Endometrium (tissue), 2 donors: Measurements from ENCODE around the gene SEM1.
"Not testable (repeated sequence)": the region's sequence is repeated elsewhere in the genome, so short reads cannot be mapped to it uniquely, and the experiment has no call there.

Experiments
- FAIRE-seq: peaks from 2 replicates; lab custom pipeline; 2012; peaks lifted over from hg19 to GRCh38; lab: Jason Lieb, UNC
- donor health status: control.
- donor health status: control.

The SEM1 gene

GRCh38 chr7:96701258-96701657 is 8.4 kb downstream of the SEM1 start:
- no peak for FAIRE-seq

DNA sequence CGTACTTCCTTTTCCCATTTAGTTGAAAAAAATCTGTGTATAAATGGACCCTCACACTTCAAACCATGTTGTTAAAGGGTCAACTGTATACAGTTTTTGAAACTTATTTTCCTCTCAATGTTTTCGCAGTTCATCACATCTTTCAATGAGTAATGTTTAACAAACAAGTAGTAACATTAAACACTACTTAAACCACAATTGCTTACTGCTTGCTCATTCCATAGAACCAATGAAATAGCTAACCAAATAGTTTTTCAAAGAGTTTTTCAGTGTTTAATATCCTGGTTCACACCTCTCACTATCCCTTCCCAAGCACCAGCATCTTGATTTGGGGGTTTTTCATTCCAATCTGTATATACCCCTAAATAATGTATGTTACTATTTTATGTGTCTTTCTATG is 9.1 kb downstream of the SEM1 start:
- no peak for FAIRE-seq

- FAIRE-seq, result no peak
Observed at GRCh38 chr7:96699219-96699871, 10.3 kb downstream of the SEM1 start.

DNA sequence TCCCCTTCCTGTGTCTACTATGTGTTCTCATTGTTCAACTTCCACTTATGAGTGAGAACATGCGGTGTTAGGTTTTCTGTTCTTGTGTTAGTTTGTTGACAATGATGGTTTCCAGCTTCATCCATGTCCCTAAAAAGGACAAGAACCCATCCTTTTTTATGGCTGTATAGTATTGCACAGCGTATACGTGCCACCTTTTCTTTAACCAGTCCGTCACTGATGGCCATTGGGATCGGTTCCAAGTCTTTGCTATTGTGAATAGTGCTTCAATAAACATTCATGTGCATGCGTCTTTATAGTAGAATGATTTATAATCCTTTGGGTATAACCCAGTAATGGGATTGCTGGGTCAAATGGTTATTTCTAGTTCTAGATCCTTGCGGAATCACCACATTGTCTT is 11.2 kb downstream of the SEM1 start:
- FAIRE-seq, result not testable (repeated sequence)

GRCh38 chr7:96697822-96698221 is 11.8 kb downstream of the SEM1 start:
- FAIRE-seq, result no peak

GRCh38 chr7:96695581-96695980 is 14.1 kb downstream of the SEM1 start:
- FAIRE-seq, result no peak

DNA sequence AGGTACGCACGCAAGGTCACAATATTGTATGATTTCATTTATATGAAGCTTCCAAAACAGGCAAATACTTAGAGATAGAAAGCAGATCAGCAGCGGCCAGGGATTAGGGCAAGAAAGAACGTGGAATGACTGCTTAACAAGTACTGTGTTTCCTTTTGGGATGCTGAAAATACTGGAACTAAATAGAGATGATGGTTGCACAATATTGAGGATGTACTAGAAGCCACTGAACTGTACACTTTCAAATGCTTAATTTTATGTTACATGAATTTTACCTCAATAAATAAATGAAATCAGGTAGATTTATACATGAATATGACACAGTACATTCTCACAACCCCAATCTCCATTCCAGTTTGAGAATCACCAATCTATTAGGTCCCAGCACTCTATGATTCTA is 15.6 kb downstream of the SEM1 start:
- FAIRE-seq, result no peak

DNA sequence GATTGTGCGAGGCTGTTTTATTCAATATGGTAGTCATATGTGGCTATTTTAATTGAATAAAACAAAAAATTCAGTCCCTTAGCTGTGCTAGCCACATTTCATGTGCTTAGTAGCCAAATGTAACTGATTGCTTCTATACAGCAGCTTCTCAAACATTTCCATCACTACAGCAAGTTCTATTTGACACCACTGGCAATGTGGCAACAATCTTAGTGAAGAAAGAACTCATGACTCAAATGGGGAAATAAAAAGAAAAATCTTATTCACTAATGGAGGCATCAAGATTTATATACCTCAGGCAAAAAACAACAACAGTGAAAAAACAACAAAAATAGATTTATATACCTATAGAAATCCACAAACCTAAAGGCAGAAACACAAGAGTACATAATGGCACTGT is 17.9 kb downstream of the SEM1 start:
- no peak for FAIRE-seq

DNA sequence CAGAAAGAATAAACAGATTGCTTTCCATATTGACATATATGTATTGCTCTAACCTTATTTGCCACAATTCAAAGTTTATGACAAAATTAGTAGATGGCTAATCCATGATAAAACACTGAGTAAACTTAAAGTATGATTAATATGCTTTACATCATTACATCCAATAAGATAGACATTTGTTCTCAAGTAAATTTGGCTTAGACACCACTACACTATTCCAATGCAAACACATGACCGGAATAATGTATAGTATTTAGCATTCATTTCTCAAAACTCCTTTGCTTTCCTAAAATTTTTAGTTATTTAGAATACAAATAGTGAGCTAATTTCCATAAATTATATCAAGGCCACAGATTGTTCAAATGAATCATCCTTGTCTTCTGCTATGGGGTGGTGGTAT is 20.2 kb downstream of the SEM1 start:
- FAIRE-seq, result no peak

- FAIRE-seq, result no peak
Observed at GRCh38 chr7:96686305-96686704, 23.3 kb downstream of the SEM1 start.

DNA sequence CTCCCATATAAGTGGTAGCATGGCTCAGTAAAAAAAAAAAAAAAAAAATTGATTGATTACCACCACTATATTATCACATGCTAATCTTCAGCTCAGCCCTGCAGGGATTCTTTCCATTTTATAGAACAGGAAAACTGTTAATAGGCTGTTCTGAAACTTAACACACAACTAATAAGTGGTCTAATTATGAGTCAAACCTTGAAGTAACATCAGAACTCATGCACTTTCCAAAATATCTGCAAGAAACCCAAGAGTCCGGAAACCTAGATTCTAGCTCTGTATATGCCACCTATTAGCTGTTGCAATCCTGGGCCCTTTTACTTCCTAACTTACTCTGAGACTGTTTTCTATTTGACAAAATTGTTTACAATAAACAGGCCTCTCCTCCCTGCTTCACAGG is 23.9 kb downstream of the SEM1 start:
- no peak for FAIRE-seq

GRCh38 chr7:96685353-96685752 is 24.3 kb downstream of the SEM1 start:
- no peak for FAIRE-seq

- no peak for FAIRE-seq
Observed at GRCh38 chr7:96679886-96680285, 29.8 kb downstream of the SEM1 start.

DNA sequence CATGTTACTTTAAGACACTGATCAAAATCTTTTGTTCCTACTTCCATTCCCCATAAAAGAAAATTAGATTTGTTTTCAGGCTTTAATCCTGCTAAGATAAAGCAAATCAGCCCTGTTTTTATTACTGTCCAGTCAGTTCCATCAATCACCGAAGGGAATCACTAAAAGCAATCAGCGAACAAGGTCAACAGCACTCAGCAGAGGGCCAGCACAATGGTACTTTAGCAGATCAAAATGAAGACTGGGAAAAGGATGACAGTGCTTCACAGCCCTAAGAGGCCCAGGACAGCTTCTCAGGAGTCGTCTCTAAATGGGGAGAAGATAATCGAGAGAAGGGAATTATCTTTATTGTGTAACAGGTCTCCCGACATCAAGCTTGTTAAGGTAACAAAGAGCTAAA is 32.7 kb downstream of the SEM1 start:
- no peak for FAIRE-seq

- no peak for FAIRE-seq
Observed at GRCh38 chr7:96675548-96675947, 34.1 kb downstream of the SEM1 start.

GRCh38 chr7:96674565-96674964 is 35.1 kb downstream of the SEM1 start:
- FAIRE-seq, result no peak

GRCh38 chr7:96671854-96672253 is 37.8 kb downstream of the SEM1 start:
- FAIRE-seq, result no peak

DNA sequence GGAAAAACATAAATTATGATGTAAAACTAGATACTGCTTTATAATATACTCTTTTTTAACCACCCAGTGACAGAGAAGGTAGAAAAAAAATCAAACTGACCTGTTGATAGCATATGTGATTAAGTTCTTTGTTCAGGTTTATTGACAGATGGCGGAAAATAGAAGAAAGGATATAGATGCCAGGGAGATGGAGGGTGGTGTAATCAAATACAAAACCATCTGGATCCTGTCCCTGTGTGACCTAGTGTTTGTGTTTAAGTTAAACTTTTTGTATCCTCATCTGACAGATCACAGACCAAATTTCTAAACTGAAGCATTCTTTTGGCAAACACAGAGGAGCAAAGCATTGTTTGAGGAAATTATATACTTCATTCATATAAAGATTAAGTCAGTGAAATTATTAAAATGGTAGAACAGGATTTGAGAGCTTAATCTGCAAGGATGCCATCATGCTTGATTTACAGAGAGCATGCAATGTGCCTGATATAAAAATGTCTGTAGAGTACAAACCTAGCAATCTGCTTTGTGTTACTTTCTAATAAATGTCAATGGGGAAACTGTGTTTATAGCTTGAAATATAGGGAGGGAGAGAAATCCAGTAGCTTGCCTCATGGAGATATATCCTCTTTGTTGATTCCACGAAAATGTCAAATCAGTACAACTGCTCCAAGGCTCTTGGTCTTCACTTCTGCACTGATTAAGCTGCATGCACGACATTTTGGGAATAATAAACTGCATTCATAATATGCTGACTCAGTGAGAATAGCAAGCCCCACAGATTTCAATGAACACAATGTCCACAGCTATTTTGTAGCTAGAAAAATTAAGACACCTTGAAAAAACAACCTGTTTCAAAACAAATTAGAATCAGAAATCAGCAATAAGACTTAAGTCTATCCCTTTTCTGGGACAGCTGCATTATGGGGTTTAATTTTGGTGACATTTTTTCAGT is 39.0 kb downstream of the SEM1 start:
- no peak for FAIRE-seq

GRCh38 chr7:96669812-96670211 is 39.8 kb downstream of the SEM1 start:
- FAIRE-seq, result no peak

DNA sequence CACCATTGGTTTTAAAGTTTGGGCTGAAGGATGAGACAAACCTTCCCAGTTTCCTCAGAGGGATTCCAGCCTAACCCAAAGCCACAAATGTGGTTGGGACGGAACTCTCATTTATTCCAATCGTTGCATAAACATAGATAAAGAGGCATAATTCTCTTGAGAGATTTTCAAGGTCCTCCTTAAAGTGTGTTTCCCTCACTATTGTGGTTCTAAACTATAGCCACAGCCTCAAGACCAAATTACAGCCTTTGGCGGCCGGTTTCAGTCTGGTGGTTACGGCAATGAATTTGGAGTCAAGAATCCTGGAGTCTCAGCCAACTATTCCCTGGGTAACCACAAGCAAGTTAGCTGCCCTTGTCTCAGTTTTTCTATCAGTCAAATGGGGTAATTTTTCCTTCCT is 42.6 kb downstream of the SEM1 start:
- FAIRE-seq, result no peak

DNA sequence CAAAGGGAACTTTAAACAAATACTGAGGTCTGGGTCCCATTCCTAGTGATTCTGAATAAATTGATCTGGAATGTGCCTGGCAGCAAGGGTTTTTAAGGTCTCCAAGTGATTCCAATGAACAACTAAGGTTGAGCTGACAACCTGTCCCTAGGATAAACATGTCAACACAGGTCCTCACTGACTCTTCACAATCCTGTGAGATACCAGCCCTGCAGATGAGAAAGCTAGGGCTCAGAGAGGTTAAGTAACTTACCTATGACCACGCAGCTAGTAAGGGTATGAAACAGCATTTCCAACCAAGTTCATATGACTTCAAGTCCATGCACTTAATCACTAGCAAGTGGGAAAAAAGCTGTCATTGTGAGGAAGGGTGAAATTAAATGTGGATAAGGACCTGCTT is 44.0 kb downstream of the SEM1 start:
- FAIRE-seq, result no peak

DNA sequence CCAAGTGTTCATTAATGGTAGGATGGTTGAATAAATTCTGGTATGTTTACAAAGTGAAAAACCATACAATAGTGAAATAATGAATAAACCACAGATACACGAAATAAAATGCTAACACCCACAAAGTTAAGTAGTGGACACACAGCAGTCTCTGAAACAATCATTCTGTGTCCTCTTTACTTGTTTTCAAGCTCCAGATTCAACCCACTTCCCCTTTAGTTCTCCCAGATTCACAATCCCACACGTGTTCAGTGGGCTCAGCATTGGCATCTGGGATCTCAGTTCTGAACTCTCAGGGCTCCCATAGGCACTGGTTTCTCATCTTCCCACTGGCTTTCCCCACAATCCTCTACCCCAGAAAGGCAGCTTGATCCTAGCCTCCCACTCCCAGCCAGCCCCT is 44.9 kb downstream of the SEM1 start:
- no peak for FAIRE-seq

GRCh38 chr7:96663871-96664445 is 45.7 kb downstream of the SEM1 start:
- no peak for FAIRE-seq
